ENCODE data around the gene RNF182. TPM values are rescaled to one million over a fixed set of nuclear protein-coding genes. Genes with fewer than 3 reads are reported as not detected.

RNF182 gene
- total RNA-seq, 2 experiments from 2014 or later = not detected

GRCh38 chr6:14029605-14030004 lies 104.9 kb downstream of the RNF182 start:
- ChIA-PET POLR2A (interaction anchor here (0.5 kb wide), 1 partner anchor 219 kb away, joined by 4 read pairs; no protein-coding TSS in a partner anchor), CTCF (interaction anchor here (1.2 kb wide), 1 partner anchor 17 kb away, joined by 3 read pairs; no protein-coding TSS in a partner anchor)
- H3K27me3 Mint-ChIP-seq = peaks cover 39% of the 10 kb centered on the region
- no peaks in the 10 kb centered on the region for H3K36me3 Mint-ChIP-seq
- H3K27ac Mint-ChIP-seq = no peak overlapping the region
- DNase-seq = no peak
- H3K4me1 Mint-ChIP-seq (ENCODE audit: low read depth) = no peaks in the 10 kb centered on the region
- intact Hi-C loops (cut with micrococcal nuclease) = loop anchor here (2.0 kb wide), 1 partner anchor 39 kb away; no protein-coding TSS in a partner anchor
- no peak overlapping the region for H3K4me3 Mint-ChIP-seq
- no peaks in the 10 kb centered on the region for H3K9me3 Mint-ChIP-seq

Other genes with a start within 250 kb of the RNF182 start
- gene RANBP9, start 213.1 kb upstream of the RNF182 start, total RNA-seq = 10 to 100 TPM; 63.7 to 66.2 TPM
- 10 to 100 TPM; 36.6 to 38.8 TPM for gene MCUR1, start 110.4 kb upstream of the RNF182 start, total RNA-seq
- gene CD83, start 192.8 kb downstream of the RNF182 start, total RNA-seq = 10 to 100 TPM; 21.8 to 23.0 TPM

Data from activated CD4-positive, alpha-beta memory T cell treated with anti-CD3 and anti-CD28 coated beads for 36 hours (primary cell).